GM12801 (cell line): ENCODE data around the gene NTN1.

Experiments used
- TF ChIP-seq, protein P1 (sequence below): IDR thresholded peaks from one replicate; pipeline ENCODE4 v1.5.1; 2011; ENCODE audit warnings: control low read depth; ENCODE audit not compliant: insufficient read length; ENCODE audit errors: extremely low read depth

The NTN1 gene

GRCh38 chr17:9272501-9273200 is 251.3 kb downstream of the NTN1 start:
- TF ChIP-seq, protein P1, sequence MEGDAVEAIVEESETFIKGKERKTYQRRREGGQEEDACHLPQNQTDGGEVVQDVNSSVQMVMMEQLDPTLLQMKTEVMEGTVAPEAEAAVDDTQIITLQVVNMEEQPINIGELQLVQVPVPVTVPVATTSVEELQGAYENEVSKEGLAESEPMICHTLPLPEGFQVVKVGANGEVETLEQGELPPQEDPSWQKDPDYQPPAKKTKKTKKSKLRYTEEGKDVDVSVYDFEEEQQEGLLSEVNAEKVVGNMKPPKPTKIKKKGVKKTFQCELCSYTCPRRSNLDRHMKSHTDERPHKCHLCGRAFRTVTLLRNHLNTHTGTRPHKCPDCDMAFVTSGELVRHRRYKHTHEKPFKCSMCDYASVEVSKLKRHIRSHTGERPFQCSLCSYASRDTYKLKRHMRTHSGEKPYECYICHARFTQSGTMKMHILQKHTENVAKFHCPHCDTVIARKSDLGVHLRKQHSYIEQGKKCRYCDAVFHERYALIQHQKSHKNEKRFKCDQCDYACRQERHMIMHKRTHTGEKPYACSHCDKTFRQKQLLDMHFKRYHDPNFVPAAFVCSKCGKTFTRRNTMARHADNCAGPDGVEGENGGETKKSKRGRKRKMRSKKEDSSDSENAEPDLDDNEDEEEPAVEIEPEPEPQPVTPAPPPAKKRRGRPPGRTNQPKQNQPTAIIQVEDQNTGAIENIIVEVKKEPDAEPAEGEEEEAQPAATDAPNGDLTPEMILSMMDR, result no peak

GRCh38 chr17:9273428-9274391 is 252.4 kb downstream of the NTN1 start:
- TF ChIP-seq, protein P1, result no peak

DNA sequence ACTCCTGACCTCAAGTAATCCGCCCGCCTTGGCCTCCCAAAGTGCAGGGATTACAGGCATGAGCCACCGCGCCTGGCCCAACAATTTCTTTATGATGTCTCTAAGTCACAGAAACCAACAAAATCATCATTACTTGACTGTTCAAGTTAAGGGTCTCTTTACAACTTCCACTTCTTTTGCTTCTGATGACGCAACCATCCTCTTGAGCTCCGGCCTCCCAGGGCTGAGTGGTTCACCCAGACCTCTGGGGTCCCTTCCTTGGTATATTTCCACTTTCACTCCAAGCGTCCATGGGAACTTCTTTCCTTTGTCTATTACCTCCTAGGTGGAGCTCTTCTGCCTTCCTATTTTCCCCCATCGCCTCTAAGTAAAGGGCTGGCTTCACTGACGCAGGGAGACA is 253.7 kb downstream of the NTN1 start:
- TF ChIP-seq, protein P1, result no peak

GRCh38 chr17:9279893-9280292 is 258.6 kb downstream of the NTN1 start:
- TF ChIP-seq, protein P1, result no peak

GRCh38 chr17:9283909-9284308 is 262.6 kb downstream of the NTN1 start:
- TF ChIP-seq, protein P1, result no peak

GRCh38 chr17:9284884-9285283 is 263.6 kb downstream of the NTN1 start:
- TF ChIP-seq, protein P1, result no peak

GRCh38 chr17:9285602-9286427 is 264.5 kb downstream of the NTN1 start:
- TF ChIP-seq, protein P1, result no peak
